ENCODE measurements around the gene WIPF3.

The WIPF3 gene

GRCh38 chr7:29806208-29806994 lies at the start of gene WIPF3:
TSS of gene WIPF3 (plus strand) at chr7:29806508. CDS start at chr7:29834725, 28,217 bp downstream.
- DNase-seq (ENCODE audit: low read depth in 2 of 2) = no peak

GRCh38 chr7:29763266-29763665 lies 43.0 kb upstream of the WIPF3 start:
- no peak for DNase-seq (ENCODE audit: low read depth in 2 of 2)

- DNase-seq (ENCODE audit: low read depth in 2 of 2) = no peak
These were observed 42.1 kb upstream of the WIPF3 start for GRCh38 chr7:29764227-29764626.

- DNase-seq (ENCODE audit: low read depth in 2 of 2) = no peak
These were observed 40.8 kb upstream of the WIPF3 start for GRCh38 chr7:29765490-29765889.

- DNase-seq (ENCODE audit: low read depth in 2 of 2) = no peak
These were observed 35.9 kb upstream of the WIPF3 start for GRCh38 chr7:29770371-29770770.

- no peak for DNase-seq (ENCODE audit: low read depth in 2 of 2)
These were observed 35.1 kb upstream of the WIPF3 start for GRCh38 chr7:29771081-29771816.

GRCh38 chr7:29779017-29779416 lies 27.3 kb upstream of the WIPF3 start:
- no peak for DNase-seq (ENCODE audit: low read depth in 2 of 2)

GRCh38 chr7:29780346-29780745 lies 26.0 kb upstream of the WIPF3 start:
- DNase-seq (ENCODE audit: low read depth in 2 of 2) = no peak

- DNase-seq (ENCODE audit: low read depth in 2 of 2) = no peak
These were observed 22.6 kb upstream of the WIPF3 start for GRCh38 chr7:29783671-29784070.

- DNase-seq (ENCODE audit: low read depth in 2 of 2) = no peak
These were observed 12.8 kb upstream of the WIPF3 start for GRCh38 chr7:29793507-29793906.

- no peak for DNase-seq (ENCODE audit: low read depth in 2 of 2)
These were observed 11.2 kb upstream of the WIPF3 start for GRCh38 chr7:29794959-29795629.

- DNase-seq (ENCODE audit: low read depth in 2 of 2) = no peak
These were observed 10.4 kb upstream of the WIPF3 start for GRCh38 chr7:29795696-29796580.

GRCh38 chr7:29797112-29797944 lies 9.0 kb upstream of the WIPF3 start:
- DNase-seq (ENCODE audit: low read depth in 2 of 2) = no peak

- no peak for DNase-seq (ENCODE audit: low read depth in 2 of 2)
These were observed 7.9 kb upstream of the WIPF3 start for GRCh38 chr7:29798422-29798821.

- DNase-seq (ENCODE audit: low read depth in 2 of 2) = no peak
These were observed 4.4 kb upstream of the WIPF3 start for GRCh38 chr7:29801929-29802328.

GRCh38 chr7:29805031-29805430 lies 1.3 kb upstream of the WIPF3 start:
- DNase-seq (ENCODE audit: low read depth in 2 of 2) = no peak

GRCh38 chr7:29805886-29806207 lies 461 bp upstream of the WIPF3 start:
- no peak for DNase-seq (ENCODE audit: low read depth in 2 of 2)

- no peak for DNase-seq (ENCODE audit: low read depth in 2 of 2)
These were observed 910 bp downstream of the WIPF3 start for GRCh38 chr7:29806995-29807841.

GRCh38 chr7:29808075-29808801 lies 1.9 kb downstream of the WIPF3 start:
- no peak for DNase-seq (ENCODE audit: low read depth in 2 of 2)

All from stimulated activated CD4-positive, alpha-beta T cell treated with anti-CD3 and anti-CD28 coated beads, Interleukin-4, amount 100 ng/mL, for 48 hours (primary cell).